HL-60 (cell line): Measurements from ENCODE around the gene SEPTIN11.

Experiments used
- DNase-seq, 2 experiments: peaks; one replicate each; pipeline ENCODE4 v3.0.0-alpha.2; 2010 to 2020; ENCODE audit warnings: low read depth in 1 of 2, low spot score in 1 of 2
- H3K27ac ChIP-seq: fragments of 250-450 bp; sonication (Bioruptor Pico); replicated peaks from 2 replicates; pipeline ENCODE4 v1.5.1; 2020; ENCODE audit warnings: mild to moderate bottlenecking, moderate library complexity
- H3K27me3 ChIP-seq: fragments of 250-450 bp; sonication (Bioruptor Pico); 2 replicates; pipeline ENCODE4 v1.5.1; 2021; ENCODE audit warnings: mild to moderate bottlenecking, moderate library complexity; ENCODE audit not compliant: insufficient read depth, poor library complexity, severe bottlenecking
- H3K4me3 ChIP-seq: replicated peaks from 2 replicates; pipeline ENCODE4 v1.5.1; 2011; ENCODE audit warnings: mild to moderate bottlenecking, control low read depth, low read length; ENCODE audit not compliant: insufficient read depth
- GABPA ChIP-seq: IDR thresholded peaks from 2 replicates; pipeline ENCODE4 v1.6.1; 2012; ENCODE audit warnings: low read depth
- POLR2AphosphoS5 ChIP-seq: IDR thresholded peaks from 2 replicates; pipeline ENCODE4 v1.6.1; 2012; ENCODE audit warnings: low read depth
- REST ChIP-seq: IDR thresholded peaks from 2 replicates; pipeline ENCODE4 v1.6.1; 2012; ENCODE audit warnings: low read depth; ENCODE audit not compliant: insufficient replicate concordance
- SPI1 ChIP-seq: IDR thresholded peaks from 2 replicates; pipeline ENCODE4 v1.6.1; 2012; ENCODE audit warnings: low read depth, mild to moderate bottlenecking, borderline replicate concordance
- TF ChIP-seq, protein P1 (sequence below): IDR thresholded peaks from one replicate; pipeline ENCODE4 v1.5.1; 2011; ENCODE audit warnings: low read length, control low read depth, inconsistent platforms; ENCODE audit not compliant: insufficient read depth

SEPTIN11 gene

DNA sequence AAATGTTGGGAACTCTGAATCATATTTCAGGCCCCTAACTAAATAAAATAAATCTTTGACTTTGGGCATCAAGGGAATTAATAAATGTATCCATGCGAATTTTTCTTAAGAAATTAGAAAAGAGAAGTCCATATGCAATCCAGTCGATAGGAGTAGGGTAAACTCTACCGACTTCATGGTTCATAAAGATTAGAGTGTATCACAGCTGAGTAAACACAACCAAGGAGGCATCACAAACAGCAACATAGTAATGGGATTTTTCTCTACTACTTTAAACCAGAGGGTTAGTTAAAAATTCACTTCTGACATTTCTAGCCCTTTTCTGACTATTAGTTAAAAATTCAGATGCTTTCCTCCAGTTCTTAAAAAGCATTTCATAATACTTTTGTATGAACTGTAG, 19.9 kb downstream of the SEPTIN11 start:
- no peak overlapping the region for H3K27ac ChIP-seq
- TF ChIP-seq, protein P1, sequence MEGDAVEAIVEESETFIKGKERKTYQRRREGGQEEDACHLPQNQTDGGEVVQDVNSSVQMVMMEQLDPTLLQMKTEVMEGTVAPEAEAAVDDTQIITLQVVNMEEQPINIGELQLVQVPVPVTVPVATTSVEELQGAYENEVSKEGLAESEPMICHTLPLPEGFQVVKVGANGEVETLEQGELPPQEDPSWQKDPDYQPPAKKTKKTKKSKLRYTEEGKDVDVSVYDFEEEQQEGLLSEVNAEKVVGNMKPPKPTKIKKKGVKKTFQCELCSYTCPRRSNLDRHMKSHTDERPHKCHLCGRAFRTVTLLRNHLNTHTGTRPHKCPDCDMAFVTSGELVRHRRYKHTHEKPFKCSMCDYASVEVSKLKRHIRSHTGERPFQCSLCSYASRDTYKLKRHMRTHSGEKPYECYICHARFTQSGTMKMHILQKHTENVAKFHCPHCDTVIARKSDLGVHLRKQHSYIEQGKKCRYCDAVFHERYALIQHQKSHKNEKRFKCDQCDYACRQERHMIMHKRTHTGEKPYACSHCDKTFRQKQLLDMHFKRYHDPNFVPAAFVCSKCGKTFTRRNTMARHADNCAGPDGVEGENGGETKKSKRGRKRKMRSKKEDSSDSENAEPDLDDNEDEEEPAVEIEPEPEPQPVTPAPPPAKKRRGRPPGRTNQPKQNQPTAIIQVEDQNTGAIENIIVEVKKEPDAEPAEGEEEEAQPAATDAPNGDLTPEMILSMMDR = no peak
- TF ChIP-seq REST = no peak
- no peak for TF ChIP-seq GABPA
- TF ChIP-seq POLR2AphosphoS5 = no peak
- no peak for DNase-seq

DNA sequence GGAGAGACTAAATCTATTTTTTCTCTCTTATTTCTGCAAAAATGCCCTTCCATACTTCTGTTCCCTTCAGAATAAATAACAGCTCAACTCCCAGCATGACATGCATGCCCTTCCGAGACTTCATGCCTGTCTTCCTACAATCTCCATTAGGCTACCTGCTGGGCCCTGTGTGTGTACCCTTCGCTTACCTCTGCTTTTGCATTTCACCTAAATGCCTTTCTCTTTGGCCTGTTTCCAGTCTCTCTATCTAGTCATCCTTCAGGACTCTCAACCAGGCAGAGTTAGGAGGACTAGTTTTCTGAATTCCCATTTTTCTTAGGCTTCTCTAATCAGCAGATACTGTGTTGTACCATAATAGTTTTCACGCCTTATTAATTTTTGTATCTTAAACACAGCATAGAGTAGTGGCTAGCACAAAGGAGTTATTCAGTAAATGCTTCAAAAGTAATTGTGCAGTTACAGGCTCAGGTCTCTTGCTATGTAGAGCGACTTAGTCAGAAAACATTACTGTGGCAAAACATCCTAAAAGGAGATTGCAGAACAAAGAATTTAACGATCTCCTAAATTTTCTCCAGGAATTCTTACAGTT, 20.5 kb downstream of the SEPTIN11 start:
- TF ChIP-seq POLR2AphosphoS5 (no peak), GABPA (no peak), REST (no peak), SPI1 (no peak)
- TF ChIP-seq, protein P1 = no peak

More for the DNA sequence above, 19.9 kb downstream of the SEPTIN11 start:
- no peak overlapping the region for H3K4me3 ChIP-seq
- no peaks in the 10 kb centered on the region for H3K27me3 ChIP-seq

GRCh38 chr4:76972306-76972705, 22.8 kb downstream of the SEPTIN11 start:
- TF ChIP-seq POLR2AphosphoS5 = no peak
- no peak for TF ChIP-seq REST
- TF ChIP-seq, protein P1 = no peak
- TF ChIP-seq GABPA = no peak
- H3K27ac ChIP-seq = no peak overlapping the region
- DNase-seq = no peak

More for the DNA sequence above, 20.5 kb downstream of the SEPTIN11 start:
- no peak overlapping the region for H3K27ac ChIP-seq
- DNase-seq = no peak
- H3K4me3 ChIP-seq = no peak overlapping the region
- H3K27me3 ChIP-seq = no peaks in the 10 kb centered on the region

More at GRCh38 chr4:76972306-76972705, 22.8 kb downstream of the SEPTIN11 start:
- no peaks in the 10 kb centered on the region for H3K27me3 ChIP-seq
- H3K4me3 ChIP-seq = no peak overlapping the region
